8988T (cell line): ENCODE data around the gene TNFRSF14.

Source experiments
- DNase-seq: peaks from one replicate; pipeline ENCODE4 v3.0.0; 2011

TNFRSF14 gene

GRCh38 chr1:2556277-2556677 is at the start of gene TNFRSF14:
Gene TNFRSF14 (plus strand): TSS chr1:2556371. CDS start chr1:2556665, 294 bp downstream.
- peak; percentile 71 for DNase-seq

- DNase-seq = no peak
Observed at GRCh38 chr1:2506901-2507565, 49.1 kb upstream of the TNFRSF14 start.

- DNase-seq = no peak
Observed at GRCh38 chr1:2507744-2508155, 48.4 kb upstream of the TNFRSF14 start.

GRCh38 chr1:2508180-2508579 is 48.0 kb upstream of the TNFRSF14 start:
- no peak for DNase-seq

GRCh38 chr1:2508751-2509150 is 47.4 kb upstream of the TNFRSF14 start:
- no peak for DNase-seq

GRCh38 chr1:2509589-2509988 is 46.6 kb upstream of the TNFRSF14 start:
- no peak for DNase-seq

GRCh38 chr1:2510366-2511155 is 45.6 kb upstream of the TNFRSF14 start:
- no peak for DNase-seq

- DNase-seq = no peak
Observed at GRCh38 chr1:2512862-2513421, 43.2 kb upstream of the TNFRSF14 start.

- DNase-seq = no peak
Observed at GRCh38 chr1:2513939-2514652, 42.1 kb upstream of the TNFRSF14 start.

GRCh38 chr1:2514863-2515762 is 41.1 kb upstream of the TNFRSF14 start:
- no peak for DNase-seq

- no peak for DNase-seq
Observed at GRCh38 chr1:2515763-2516080, 40.4 kb upstream of the TNFRSF14 start.

- DNase-seq = no peak
Observed at GRCh38 chr1:2516124-2516523, 40.0 kb upstream of the TNFRSF14 start.

GRCh38 chr1:2516946-2517345 is 39.2 kb upstream of the TNFRSF14 start:
- no peak for DNase-seq

GRCh38 chr1:2517966-2518365 is 38.2 kb upstream of the TNFRSF14 start:
- no peak for DNase-seq

GRCh38 chr1:2518528-2518927 is 37.6 kb upstream of the TNFRSF14 start:
- no peak for DNase-seq

GRCh38 chr1:2519029-2519685 is 37.0 kb upstream of the TNFRSF14 start:
- DNase-seq = no peak

- DNase-seq = no peak
Observed at GRCh38 chr1:2519729-2520128, 36.4 kb upstream of the TNFRSF14 start.

- no peak for DNase-seq
Observed at GRCh38 chr1:2520206-2520605, 36.0 kb upstream of the TNFRSF14 start.

- no peak for DNase-seq
Observed at GRCh38 chr1:2520806-2521205, 35.4 kb upstream of the TNFRSF14 start.

- no peak for DNase-seq
Observed at GRCh38 chr1:2522230-2522629, 33.9 kb upstream of the TNFRSF14 start.

GRCh38 chr1:2523191-2523890 is 32.8 kb upstream of the TNFRSF14 start:
- no peak for DNase-seq
